HFF-Myc (cell line): Measurements from ENCODE around the gene MICU1.

Source experiments
- DNase-seq: peaks from one replicate; pipeline ENCODE4 v3.0.0-alpha.2; 2011; ENCODE audit warnings: low read depth; ENCODE audit errors: extremely low read depth
- H3K4me3 ChIP-seq: replicated peaks from 2 replicates; pipeline ENCODE4 v1.5.1; 2011; ENCODE audit warnings: low read depth, mild to moderate bottlenecking, control low read depth, low read length
- TF ChIP-seq, protein P1 (sequence below): IDR thresholded peaks from 2 replicates; pipeline ENCODE4 v1.5.1; 2012; ENCODE audit warnings: mild to moderate bottlenecking, low read depth, low read length, control low read depth; ENCODE audit errors: missing control alignments

MICU1 gene

DNA sequence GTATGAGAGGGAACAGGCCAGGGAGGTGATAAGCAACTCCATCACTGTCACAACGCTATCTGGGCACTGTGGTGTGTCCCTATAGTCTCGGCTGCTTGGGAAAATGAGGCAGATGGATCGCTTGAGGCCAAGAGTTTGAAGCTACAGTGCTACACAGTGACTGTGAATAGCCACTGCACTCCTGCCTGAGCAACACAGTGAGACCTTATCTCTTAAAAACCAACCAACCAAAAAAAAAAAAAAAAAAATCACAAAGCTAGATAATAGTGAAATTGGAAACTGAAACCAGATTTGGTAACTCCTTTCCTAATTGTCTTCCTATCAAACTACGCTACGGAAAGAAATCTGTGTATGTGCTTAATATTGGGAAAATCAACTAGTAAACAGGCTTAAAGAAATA is 14.1 kb downstream of the MICU1 start:
- DNase-seq: no peak
- no peak overlapping the region for H3K4me3 ChIP-seq
- TF ChIP-seq, protein P1, sequence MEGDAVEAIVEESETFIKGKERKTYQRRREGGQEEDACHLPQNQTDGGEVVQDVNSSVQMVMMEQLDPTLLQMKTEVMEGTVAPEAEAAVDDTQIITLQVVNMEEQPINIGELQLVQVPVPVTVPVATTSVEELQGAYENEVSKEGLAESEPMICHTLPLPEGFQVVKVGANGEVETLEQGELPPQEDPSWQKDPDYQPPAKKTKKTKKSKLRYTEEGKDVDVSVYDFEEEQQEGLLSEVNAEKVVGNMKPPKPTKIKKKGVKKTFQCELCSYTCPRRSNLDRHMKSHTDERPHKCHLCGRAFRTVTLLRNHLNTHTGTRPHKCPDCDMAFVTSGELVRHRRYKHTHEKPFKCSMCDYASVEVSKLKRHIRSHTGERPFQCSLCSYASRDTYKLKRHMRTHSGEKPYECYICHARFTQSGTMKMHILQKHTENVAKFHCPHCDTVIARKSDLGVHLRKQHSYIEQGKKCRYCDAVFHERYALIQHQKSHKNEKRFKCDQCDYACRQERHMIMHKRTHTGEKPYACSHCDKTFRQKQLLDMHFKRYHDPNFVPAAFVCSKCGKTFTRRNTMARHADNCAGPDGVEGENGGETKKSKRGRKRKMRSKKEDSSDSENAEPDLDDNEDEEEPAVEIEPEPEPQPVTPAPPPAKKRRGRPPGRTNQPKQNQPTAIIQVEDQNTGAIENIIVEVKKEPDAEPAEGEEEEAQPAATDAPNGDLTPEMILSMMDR: no peak

DNA sequence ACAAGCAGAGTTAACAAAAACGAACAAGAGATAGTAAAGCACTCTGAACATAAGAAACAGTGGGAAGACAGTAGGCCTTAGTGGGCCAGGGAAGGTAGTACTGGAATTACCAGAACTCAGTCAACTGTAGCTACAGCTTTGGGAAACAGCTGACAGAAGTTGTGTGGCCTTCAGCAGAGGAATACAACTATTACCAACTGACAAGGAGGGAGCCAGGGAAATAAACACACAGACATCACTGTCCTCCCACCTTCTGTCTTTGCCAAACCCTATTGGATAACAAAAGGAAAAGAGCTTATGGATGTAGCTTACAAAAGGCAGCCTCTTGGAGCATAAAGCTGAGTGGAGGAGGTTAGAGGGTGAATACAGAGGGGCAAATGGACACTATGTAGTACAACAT is 15.4 kb downstream of the MICU1 start:
- no peak overlapping the region for H3K4me3 ChIP-seq
- TF ChIP-seq, protein P1: no peak
- no peak for DNase-seq

DNA sequence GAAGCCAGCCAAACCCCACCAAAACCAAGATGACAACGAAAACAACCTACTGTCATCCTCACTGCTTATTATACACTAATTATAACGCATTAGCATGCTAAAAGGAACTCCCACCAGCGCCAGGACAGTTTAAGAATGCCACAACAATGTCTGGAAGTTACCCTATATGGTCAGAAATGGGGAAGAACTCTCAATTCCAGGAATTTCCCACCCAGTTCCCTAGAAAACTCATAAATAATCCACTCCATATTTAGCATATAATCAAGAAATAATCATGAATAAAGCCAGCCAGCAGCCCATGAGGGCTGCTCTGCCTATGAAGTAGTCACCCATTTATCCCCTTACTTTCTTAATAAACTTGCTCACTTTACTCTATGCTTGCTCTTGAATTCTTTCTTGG is 20.8 kb downstream of the MICU1 start:
- TF ChIP-seq, protein P1: no peak
- DNase-seq: no peak
- H3K4me3 ChIP-seq: no peak overlapping the region

DNA sequence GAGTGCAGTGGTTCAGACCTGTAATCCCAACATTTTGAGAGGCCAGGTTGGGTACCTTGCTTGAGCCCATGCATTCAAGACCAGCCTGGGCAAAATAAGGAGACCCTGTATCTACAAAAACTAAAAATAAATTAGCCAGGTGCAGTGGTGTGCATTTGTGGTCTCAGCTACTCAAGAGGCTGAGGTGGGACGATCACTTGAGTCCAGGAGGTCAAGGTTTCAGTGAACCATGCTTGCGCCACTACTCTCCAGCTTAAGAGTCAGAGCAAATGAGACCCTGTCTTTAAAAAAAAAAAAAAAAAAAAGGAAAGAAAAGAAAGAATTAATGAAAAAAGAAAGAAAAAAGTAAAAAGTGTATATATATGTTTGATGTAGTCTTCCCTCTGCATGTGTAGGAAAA is 24.7 kb downstream of the MICU1 start:
- DNase-seq: no peak
- no peak overlapping the region for H3K4me3 ChIP-seq
- TF ChIP-seq, protein P1: no peak

DNA sequence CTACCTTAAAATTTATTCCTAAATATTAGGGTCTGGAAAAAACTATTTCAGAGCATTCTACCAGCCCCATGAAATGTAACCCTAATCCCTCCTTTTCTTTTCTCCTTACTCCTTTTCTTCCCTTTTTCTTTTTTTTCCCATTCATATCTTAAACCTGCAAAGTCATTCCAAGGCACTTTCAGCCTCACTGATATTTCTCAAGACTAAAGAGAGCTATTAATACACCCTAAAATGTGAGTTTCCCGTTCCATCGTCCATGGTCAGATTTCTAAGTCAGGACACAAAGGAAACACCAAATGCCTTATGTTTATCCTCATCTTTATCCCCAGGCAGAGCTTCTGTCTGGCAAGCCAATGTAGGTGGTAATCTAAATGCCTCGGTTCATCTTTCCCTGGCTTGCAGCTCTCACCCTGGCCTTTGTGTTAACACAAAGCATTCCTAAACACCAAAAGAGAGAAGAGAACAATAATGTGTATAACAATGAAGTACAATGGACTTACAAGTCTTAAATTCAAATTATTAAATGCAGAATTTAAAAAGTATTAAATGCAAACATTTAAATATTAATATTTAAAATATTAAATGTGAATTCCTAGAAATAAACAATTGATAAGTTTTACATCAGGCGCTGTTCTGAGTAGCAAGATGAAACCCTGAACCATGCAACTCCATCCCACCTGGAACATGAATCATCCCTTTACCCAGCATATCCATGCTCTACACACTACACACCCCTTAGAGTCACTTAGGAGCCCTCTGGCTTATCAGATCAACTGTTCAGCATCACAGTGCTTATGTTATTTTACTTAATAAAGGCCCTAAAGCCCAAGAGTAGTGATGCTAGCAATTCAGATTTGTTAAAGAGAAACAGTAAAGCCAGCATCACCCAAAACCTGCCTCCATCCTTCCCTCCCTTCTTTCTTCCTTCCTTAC is 26.8 kb downstream of the MICU1 start:
- H3K4me3 ChIP-seq: no peak overlapping the region

DNA sequence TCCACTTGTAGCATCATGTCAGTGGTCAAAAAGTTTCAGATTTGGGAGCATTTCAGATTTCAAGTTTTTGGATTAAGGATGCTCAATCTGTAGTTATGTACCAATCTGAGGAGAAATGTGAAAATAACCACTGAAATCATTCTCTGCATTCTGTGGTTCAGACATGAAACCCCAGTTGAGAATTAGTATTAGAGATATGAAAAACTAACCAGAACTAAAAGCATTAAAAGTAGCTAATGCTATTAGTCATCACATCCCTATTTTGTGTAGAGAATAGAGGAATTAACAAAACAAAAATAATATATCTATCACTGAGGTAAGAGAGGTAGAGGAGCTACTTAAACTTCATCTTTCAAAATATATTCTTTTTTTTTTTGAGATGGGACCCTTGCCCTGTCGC is 28.0 kb downstream of the MICU1 start:
- DNase-seq: no peak
- no peak overlapping the region for H3K4me3 ChIP-seq
- TF ChIP-seq, protein P1: no peak

More for the DNA sequence above, 26.8 kb downstream of the MICU1 start:
- DNase-seq: no peak
- TF ChIP-seq, protein P1: no peak

DNA sequence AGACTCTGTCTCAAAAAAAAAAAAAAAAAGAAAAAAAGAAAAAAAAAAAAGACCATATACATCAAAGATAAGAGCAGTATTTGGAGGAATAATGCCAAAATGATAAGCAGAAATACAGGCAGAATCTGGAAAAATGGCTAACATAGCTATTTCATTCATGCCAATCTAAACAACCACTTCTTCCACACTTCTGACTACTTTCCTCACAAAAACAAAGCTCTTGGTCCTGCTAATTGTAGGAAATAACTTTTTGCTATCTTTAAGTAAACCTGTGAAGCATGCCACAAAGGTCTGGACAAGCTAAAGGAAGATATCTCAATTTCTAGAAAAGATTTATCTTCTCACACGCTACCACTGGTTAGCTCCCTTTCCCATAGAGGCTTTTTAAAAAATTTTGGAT is 30.4 kb downstream of the MICU1 start:
- H3K4me3 ChIP-seq: no peak overlapping the region
- TF ChIP-seq, protein P1: no peak
- no peak for DNase-seq
